Placental epithelial cell (primary cell): ENCODE data around the gene LRRC27. TPM values are rescaled to one million over a fixed set of nuclear protein-coding genes. Genes with fewer than 3 reads are reported as not detected.

Source experiments
- total RNA-seq: library from RNA; depleted of rRNA; stranded (reverse); fragments of >200 nt; gene quantifications from 2 replicates; pipeline ENCODE4 v1.2.3, GENCODE V29; 2012

Gene LRRC27
- 7.1 and 8.6 TPM in 2 replicates for total RNA-seq

DNA sequence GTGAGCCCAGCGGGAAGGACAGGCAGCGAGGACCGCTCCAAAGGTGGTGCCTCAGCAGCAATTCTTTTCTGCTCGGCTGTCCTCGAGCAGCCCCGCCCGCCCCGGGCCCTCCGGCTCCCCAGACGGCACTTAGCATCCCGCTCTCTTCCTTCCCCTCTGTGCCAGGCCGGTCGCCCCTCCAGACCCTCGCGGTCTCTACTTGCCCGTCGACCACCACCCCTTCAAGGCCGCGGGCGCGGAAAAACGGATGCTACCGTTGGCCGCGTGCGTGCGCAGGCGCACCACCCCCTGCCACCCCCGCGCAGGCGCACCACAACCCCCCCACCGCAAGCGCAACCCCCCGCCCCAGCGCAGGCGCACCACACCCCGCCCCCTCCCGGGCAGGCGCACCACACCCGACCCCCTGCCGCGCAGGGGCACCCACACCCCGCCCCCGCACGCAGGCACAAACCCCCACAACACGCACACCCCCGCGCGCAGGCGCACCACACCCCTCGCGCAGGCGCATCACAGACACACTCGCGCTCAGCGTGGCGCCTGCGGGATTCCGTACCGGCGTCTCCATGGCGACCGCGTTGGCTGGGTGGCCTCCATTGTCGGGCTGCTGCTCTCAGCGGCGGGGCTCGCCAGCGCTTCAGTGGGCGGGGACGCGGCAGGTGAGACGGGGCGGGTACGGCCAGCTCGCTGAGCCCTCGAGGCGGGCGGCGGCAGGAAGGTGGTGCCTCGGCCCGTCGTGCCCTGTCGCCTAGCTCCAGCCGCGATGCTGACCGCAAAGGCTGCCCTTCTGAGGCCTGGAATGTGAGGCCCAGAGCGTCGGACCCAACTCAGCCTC is at the start of gene LRRC27:
LRRC27 (plus strand) TSS at position 593 of the 832 bp plus-strand sequence. CDS start 1,332 bp downstream, outside the sequence.

DNA sequence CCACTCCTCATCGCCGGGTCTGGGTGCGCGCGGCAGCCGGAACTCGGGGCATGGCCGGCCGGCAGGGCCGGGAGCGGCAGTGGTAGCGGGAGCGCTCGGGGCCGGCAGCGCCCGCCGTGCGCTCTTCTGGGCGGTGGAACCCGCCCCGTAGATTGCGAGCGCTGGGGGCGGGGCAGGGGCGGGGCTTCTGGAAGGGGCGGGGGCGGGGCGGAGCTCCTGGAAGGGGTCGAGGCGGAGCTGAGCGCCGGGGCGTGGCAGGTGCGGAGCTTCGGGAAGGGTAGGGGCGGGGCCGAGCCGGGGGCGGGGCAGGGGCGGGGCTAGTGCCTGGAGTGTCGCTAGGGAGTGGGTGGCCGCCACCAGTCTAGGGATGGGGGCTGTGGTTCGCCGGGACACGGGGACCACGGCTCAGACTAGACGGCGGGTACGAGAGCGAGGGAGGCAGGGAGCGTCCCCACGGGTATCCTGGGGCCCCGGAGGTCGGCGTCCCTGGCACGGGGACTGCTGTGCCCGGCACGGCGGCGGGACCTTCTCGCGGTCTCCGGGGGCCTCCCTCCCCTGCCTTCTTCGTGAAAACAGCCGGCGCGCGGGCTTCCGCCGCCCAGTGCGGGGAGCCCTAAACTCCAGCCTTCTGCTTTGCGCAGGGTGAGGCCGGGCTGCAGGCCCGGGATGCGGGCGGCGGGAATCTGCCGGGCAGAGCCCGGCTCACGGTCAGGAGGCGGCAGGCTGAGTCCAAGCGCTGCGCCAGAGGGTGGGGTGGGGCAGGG is 24.0 kb upstream of the LRRC27 start, which contains the start of gene STK32C:
STK32C (minus strand) TSS at position 128 of the 764 bp plus-strand sequence; CDS start at position 11, 117 bp downstream.

DNA sequence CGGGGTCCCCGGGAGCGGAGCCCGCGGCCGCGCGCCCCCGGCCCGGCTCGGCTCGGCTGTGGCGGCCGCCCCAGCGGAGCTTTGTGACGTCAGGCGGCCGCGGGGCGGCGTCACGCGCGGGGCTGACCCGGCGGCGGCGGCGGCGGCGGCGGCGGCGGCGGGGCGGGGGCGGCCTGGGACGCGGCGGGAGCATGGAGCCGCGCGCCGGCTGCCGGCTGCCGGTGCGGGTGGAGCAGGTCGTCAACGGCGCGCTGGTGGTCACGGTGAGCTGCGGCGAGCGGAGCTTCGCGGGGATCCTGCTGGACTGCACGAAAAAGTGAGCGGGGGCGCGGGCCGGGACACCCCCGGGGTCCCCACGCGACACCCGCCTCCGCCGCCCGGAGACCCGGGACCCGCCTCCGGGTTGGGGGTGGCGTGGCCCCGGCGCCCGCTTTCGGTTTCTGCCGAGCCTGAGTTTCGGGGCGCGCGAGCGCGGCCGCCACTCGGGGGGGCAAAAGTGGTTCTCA is 65.1 kb downstream of the LRRC27 start, which contains the start of gene PWWP2B:
PWWP2B (plus strand) TSS at position 165 of the 506 bp plus-strand sequence; CDS start at position 192, 27 bp downstream.

Other genes with a start within 250 kb of the LRRC27 start
- 1.2 TPM in 1 of 2 replicates, not detected in the other for gene DPYSL4, start 145.2 kb upstream of the LRRC27 start, total RNA-seq
- gene STK32C, start 24.2 kb upstream of the LRRC27 start, total RNA-seq = 6.5 and 7.5 TPM in 2 replicates
- gene PWWP2B, start 65.0 kb downstream of the LRRC27 start, total RNA-seq = 58.9 and 65.3 TPM in 2 replicates
- 26.3 and 47.3 TPM in 2 replicates for gene INPP5A, start 205.6 kb downstream of the LRRC27 start, total RNA-seq